Body of pancreas (tissue), 4 donors: ENCODE measurements around the gene FAM50A.

Experiments used
- POLR2A ChIP-seq, 3 donors: fragments of 450-650 bp; IDR thresholded peaks; one replicate each; pipeline ENCODE4 v1.6.1; 2016; ENCODE audit warnings: antibody characterized with exemption in 3 of 3, mild to moderate bottlenecking in 2 of 3
- TF ChIP-seq, protein P1 (sequence below), 7 experiments: fragments of 450-650 bp in 4 of 7; fragments of 200-600 bp in 3 of 7; sonication (generic) in 3 of 7; IDR thresholded peaks; one replicate each; pipeline ENCODE4 v1.5.1; 2016 to 2019; ENCODE audit warnings: antibody characterized with exemption in 7 of 7

DNA sequence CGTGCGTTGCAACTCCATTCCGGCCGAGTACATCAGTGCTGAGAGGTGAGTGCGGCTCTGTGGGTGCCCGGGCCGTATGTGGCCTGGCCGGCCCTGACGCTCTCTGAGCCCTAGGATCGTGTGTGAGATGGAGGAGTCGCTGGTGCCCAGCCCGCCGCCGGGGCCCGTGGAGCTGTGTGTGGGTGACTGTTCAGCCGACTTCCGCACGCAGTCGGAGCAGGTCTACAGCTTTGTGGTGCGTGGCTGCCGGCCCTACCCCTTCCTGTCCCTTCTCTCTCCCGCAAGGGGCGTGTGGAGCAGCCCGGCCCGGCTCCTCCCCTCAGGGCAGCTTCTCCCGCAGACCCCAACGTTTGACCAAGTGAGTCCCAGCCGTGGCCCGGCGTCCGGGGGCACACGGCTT, 22.1 kb downstream of the FAM50A start:
- TF ChIP-seq, protein P1, sequence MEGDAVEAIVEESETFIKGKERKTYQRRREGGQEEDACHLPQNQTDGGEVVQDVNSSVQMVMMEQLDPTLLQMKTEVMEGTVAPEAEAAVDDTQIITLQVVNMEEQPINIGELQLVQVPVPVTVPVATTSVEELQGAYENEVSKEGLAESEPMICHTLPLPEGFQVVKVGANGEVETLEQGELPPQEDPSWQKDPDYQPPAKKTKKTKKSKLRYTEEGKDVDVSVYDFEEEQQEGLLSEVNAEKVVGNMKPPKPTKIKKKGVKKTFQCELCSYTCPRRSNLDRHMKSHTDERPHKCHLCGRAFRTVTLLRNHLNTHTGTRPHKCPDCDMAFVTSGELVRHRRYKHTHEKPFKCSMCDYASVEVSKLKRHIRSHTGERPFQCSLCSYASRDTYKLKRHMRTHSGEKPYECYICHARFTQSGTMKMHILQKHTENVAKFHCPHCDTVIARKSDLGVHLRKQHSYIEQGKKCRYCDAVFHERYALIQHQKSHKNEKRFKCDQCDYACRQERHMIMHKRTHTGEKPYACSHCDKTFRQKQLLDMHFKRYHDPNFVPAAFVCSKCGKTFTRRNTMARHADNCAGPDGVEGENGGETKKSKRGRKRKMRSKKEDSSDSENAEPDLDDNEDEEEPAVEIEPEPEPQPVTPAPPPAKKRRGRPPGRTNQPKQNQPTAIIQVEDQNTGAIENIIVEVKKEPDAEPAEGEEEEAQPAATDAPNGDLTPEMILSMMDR (IDR thresholded peaks at IDR 0.05) = no peak
- no peak for TF ChIP-seq POLR2A (IDR thresholded peaks at IDR 0.05)
